HL-60 (cell line): ENCODE data around the gene CSNK1D.
"Not testable (repeated sequence)": the region's sequence is repeated elsewhere in the genome, so short reads cannot be mapped to it uniquely, and the experiment has no call there.

Experiments used
- GABPA ChIP-seq: IDR thresholded peaks from 2 replicates; pipeline ENCODE4 v1.6.1; 2012; ENCODE audit warnings: low read depth
- POLR2AphosphoS5 ChIP-seq: IDR thresholded peaks from 2 replicates; pipeline ENCODE4 v1.6.1; 2012; ENCODE audit warnings: low read depth
- SPI1 ChIP-seq: IDR thresholded peaks from 2 replicates; pipeline ENCODE4 v1.6.1; 2012; ENCODE audit warnings: low read depth, mild to moderate bottlenecking, borderline replicate concordance
- TF ChIP-seq, protein P1 (sequence below): IDR thresholded peaks from one replicate; pipeline ENCODE4 v1.5.1; 2011; ENCODE audit warnings: low read length, control low read depth, inconsistent platforms; ENCODE audit not compliant: insufficient read depth
- TF ChIP-seq, protein P2 (sequence below): IDR thresholded peaks from 2 replicates; pipeline ENCODE4 v1.6.1; 2012; ENCODE audit warnings: low read depth; ENCODE audit not compliant: insufficient replicate concordance

- TF ChIP-seq, protein P1, sequence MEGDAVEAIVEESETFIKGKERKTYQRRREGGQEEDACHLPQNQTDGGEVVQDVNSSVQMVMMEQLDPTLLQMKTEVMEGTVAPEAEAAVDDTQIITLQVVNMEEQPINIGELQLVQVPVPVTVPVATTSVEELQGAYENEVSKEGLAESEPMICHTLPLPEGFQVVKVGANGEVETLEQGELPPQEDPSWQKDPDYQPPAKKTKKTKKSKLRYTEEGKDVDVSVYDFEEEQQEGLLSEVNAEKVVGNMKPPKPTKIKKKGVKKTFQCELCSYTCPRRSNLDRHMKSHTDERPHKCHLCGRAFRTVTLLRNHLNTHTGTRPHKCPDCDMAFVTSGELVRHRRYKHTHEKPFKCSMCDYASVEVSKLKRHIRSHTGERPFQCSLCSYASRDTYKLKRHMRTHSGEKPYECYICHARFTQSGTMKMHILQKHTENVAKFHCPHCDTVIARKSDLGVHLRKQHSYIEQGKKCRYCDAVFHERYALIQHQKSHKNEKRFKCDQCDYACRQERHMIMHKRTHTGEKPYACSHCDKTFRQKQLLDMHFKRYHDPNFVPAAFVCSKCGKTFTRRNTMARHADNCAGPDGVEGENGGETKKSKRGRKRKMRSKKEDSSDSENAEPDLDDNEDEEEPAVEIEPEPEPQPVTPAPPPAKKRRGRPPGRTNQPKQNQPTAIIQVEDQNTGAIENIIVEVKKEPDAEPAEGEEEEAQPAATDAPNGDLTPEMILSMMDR: not testable (repeated sequence)
- TF ChIP-seq POLR2AphosphoS5, GABPA, SPI1: not testable (repeated sequence)
- TF ChIP-seq, protein P2, sequence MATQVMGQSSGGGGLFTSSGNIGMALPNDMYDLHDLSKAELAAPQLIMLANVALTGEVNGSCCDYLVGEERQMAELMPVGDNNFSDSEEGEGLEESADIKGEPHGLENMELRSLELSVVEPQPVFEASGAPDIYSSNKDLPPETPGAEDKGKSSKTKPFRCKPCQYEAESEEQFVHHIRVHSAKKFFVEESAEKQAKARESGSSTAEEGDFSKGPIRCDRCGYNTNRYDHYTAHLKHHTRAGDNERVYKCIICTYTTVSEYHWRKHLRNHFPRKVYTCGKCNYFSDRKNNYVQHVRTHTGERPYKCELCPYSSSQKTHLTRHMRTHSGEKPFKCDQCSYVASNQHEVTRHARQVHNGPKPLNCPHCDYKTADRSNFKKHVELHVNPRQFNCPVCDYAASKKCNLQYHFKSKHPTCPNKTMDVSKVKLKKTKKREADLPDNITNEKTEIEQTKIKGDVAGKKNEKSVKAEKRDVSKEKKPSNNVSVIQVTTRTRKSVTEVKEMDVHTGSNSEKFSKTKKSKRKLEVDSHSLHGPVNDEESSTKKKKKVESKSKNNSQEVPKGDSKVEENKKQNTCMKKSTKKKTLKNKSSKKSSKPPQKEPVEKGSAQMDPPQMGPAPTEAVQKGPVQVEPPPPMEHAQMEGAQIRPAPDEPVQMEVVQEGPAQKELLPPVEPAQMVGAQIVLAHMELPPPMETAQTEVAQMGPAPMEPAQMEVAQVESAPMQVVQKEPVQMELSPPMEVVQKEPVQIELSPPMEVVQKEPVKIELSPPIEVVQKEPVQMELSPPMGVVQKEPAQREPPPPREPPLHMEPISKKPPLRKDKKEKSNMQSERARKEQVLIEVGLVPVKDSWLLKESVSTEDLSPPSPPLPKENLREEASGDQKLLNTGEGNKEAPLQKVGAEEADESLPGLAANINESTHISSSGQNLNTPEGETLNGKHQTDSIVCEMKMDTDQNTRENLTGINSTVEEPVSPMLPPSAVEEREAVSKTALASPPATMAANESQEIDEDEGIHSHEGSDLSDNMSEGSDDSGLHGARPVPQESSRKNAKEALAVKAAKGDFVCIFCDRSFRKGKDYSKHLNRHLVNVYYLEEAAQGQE: not testable (repeated sequence)
Measured at GRCh38 chr17:82254746-82255145, 18.8 kb downstream of the CSNK1D start.
